ENCODE results near the gene PPP1R18. TPM values are rescaled to one million over a fixed set of nuclear protein-coding genes. Genes with fewer than 3 reads are reported as not detected.

PPP1R18 gene
- total and polyA plus RNA-seq, 9 of the 15 experiments (the other 6 are each of a cell fraction or from before 2014, with no cell fraction given): 12.0 to 99.2 (median 42.6) TPM

DNA sequence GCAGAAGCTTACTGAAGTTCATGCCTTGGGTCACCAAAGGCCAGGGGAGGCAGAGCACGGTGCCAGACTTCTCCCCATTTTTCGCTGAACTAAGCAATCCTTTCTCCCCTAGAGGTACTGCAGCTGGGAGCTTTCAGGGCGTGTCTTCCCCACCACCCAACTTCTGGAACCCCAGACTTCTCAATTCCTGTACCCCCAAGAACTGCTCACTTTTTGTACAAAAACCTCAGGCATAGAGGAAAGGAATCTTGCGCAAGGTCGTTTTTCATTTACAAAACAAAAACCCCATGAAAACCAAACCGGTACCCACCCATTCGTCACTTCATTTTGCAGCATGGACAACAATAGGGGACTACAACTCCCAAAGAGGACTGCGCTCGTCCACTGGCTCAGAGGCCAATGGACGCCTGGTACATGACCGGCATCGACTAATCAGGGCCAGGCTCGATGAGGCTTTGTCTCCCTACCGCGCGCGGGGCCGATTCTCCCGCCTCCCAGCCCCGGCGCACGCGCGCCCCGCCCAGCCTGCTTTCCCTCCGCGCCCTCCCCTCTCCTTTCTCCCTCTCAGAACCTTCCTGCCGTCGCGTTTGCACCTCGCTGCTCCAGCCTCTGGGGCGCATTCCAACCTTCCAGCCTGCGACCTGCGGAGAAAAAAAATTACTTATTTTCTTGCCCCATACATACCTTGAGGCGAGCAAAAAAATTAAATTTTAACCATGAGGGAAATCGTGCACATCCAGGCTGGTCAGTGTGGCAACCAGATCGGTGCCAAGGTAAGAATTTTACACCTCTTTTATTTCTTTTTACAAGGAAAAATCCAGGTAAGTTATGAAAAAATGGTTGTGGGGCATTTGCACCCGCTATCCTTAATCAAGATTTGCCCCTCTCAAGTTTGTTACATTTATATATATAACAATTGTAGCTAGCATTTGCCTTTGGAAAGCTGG lies 33.6 kb upstream of the PPP1R18 start, which contains the start of gene TUBB (continued):
- no peak for TF ChIP-seq SRSF9 (IDR thresholded peaks at IDR 0.05; ENCODE audit: borderline replicate concordance, low read depth, low read length)
- no peak for TF ChIP-seq ZNF165 (CRISPR knock-in tag; IDR thresholded peaks at IDR 0.05; ENCODE audit: borderline replicate concordance)
- TF ChIP-seq SMARCA4 (IDR thresholded peaks at IDR 0.05): 0 out of 2 replicates have a peak, but pooled peaks have one; percentile 26
- TF ChIP-seq NFE2 (IDR thresholded peaks at IDR 0.05; ENCODE audit: low read depth): 0 out of 2 replicates have a peak, but pooled peaks have one; percentile 26
- peak; percentile 57 for TF ChIP-seq CHD1 (IDR thresholded peaks at IDR 0.05; ENCODE audit: low read length)
- TF ChIP-seq ZNF197 (CRISPR knock-in tag; IDR thresholded peaks at IDR 0.05; ENCODE audit: low read depth): 0 out of 2 replicates have a peak, but pooled peaks have one; percentile 8
- TF ChIP-seq OTX1 (CRISPR knock-in tag; IDR thresholded peaks at IDR 0.05): 0 out of 2 replicates have a peak, but pooled peaks have one; percentile 54
- TF ChIP-seq ARID2 (IDR thresholded peaks at IDR 0.05): no peak
- TF ChIP-seq, protein P1, sequence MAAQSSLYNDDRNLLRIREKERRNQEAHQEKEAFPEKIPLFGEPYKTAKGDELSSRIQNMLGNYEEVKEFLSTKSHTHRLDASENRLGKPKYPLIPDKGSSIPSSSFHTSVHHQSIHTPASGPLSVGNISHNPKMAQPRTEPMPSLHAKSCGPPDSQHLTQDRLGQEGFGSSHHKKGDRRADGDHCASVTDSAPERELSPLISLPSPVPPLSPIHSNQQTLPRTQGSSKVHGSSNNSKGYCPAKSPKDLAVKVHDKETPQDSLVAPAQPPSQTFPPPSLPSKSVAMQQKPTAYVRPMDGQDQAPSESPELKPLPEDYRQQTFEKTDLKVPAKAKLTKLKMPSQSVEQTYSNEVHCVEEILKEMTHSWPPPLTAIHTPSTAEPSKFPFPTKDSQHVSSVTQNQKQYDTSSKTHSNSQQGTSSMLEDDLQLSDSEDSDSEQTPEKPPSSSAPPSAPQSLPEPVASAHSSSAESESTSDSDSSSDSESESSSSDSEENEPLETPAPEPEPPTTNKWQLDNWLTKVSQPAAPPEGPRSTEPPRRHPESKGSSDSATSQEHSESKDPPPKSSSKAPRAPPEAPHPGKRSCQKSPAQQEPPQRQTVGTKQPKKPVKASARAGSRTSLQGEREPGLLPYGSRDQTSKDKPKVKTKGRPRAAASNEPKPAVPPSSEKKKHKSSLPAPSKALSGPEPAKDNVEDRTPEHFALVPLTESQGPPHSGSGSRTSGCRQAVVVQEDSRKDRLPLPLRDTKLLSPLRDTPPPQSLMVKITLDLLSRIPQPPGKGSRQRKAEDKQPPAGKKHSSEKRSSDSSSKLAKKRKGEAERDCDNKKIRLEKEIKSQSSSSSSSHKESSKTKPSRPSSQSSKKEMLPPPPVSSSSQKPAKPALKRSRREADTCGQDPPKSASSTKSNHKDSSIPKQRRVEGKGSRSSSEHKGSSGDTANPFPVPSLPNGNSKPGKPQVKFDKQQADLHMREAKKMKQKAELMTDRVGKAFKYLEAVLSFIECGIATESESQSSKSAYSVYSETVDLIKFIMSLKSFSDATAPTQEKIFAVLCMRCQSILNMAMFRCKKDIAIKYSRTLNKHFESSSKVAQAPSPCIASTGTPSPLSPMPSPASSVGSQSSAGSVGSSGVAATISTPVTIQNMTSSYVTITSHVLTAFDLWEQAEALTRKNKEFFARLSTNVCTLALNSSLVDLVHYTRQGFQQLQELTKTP (IDR thresholded peaks at IDR 0.05; ENCODE audit: low read depth in 1 of 2, partially characterized antibody in 2 of 2): peak; percentile 53 to 83
- peak; percentile 66; the same call in 1 of the 2 replicates for TF ChIP-seq KLF6 (CRISPR knock-in tag; IDR thresholded peaks at IDR 0.05; ENCODE audit: borderline replicate concordance)
- TF ChIP-seq, protein P2, sequence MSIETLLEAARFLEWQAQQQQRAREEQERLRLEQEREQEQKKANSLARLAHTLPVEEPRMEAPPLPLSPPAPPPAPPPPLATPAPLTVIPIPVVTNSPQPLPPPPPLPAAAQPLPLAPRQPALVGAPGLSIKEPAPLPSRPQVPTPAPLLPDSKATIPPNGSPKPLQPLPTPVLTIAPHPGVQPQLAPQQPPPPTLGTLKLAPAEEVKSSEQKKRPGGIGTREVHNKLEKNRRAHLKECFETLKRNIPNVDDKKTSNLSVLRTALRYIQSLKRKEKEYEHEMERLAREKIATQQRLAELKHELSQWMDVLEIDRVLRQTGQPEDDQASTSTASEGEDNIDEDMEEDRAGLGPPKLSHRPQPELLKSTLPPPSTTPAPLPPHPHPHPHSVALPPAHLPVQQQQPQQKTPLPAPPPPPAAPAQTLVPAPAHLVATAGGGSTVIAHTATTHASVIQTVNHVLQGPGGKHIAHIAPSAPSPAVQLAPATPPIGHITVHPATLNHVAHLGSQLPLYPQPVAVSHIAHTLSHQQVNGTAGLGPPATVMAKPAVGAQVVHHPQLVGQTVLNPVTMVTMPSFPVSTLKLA (conservative IDR thresholded peaks at IDR 0.05): peak; percentile 81 to 87
- TF ChIP-seq TCF7 (IDR thresholded peaks at IDR 0.05; ENCODE audit: borderline replicate concordance): peak; percentile 57; the same call in 1 of the 2 replicates
- TF ChIP-seq, protein P3, sequence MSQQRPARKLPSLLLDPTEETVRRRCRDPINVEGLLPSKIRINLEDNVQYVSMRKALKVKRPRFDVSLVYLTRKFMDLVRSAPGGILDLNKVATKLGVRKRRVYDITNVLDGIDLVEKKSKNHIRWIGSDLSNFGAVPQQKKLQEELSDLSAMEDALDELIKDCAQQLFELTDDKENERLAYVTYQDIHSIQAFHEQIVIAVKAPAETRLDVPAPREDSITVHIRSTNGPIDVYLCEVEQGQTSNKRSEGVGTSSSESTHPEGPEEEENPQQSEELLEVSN (IDR thresholded peaks at IDR 0.05; ENCODE audit: borderline replicate concordance in 1 of 2, extremely low read depth in 1 of 2, insufficient read depth in 1 of 2, insufficient read length in 1 of 2, low read depth in 1 of 2, low read length in 1 of 2, poor library complexity in 1 of 2, severe bottlenecking in 1 of 2): peak; percentile 93 to 95
- TF ChIP-seq KDM5B (IDR thresholded peaks at IDR 0.05; ENCODE audit: insufficient replicate concordance, low read depth, low read length): peak; percentile 91
- TF ChIP-seq ZNF431 (CRISPR knock-in tag; IDR thresholded peaks at IDR 0.05): no peak
- TF ChIP-seq TEAD1 (CRISPR knock-in tag; IDR thresholded peaks at IDR 0.05): peak in 1 of 2 experiments; percentile 95; a peak in 2 of 4 replicates
